HG03469 (cell line): Measurements from ENCODE around the gene ANKRD23.

Experiments
- ATAC-seq: cut with Tn5 transposase; IDR thresholded peaks from one replicate; pipeline ENCODE4 v1.9.1; 2021; ENCODE audit warnings: mild to moderate bottlenecking, moderate library complexity, moderate number of reproducible peaks; ENCODE audit not compliant: unreplicated experiment

Gene ANKRD23

GRCh38 chr2:96877631-96878092, 33.8 kb upstream of the ANKRD23 start:
- no peak for ATAC-seq

DNA sequence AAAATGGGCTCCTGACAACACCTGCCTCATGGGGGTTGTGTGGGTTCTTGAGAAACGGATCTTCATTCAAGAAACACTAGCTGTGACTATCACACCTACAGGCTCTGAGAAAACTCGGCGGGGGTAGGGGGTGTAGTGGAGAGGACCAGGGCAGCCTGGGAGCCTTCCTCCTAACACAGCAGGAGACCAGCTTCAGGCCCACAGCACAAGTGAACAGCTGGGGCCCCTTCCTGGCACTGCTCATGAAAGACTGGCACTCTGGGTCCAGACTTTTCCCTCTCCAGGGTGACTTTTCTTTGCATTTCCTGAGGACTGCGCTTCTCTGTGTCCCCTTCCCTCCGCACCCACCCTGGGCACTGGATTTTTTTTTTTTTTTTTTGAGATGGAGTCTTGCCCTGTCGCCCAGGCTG, 33.2 kb upstream of the ANKRD23 start:
- ATAC-seq: no peak

- no peak for ATAC-seq
Measured at GRCh38 chr2:96876269-96877041, 32.6 kb upstream of the ANKRD23 start.

DNA sequence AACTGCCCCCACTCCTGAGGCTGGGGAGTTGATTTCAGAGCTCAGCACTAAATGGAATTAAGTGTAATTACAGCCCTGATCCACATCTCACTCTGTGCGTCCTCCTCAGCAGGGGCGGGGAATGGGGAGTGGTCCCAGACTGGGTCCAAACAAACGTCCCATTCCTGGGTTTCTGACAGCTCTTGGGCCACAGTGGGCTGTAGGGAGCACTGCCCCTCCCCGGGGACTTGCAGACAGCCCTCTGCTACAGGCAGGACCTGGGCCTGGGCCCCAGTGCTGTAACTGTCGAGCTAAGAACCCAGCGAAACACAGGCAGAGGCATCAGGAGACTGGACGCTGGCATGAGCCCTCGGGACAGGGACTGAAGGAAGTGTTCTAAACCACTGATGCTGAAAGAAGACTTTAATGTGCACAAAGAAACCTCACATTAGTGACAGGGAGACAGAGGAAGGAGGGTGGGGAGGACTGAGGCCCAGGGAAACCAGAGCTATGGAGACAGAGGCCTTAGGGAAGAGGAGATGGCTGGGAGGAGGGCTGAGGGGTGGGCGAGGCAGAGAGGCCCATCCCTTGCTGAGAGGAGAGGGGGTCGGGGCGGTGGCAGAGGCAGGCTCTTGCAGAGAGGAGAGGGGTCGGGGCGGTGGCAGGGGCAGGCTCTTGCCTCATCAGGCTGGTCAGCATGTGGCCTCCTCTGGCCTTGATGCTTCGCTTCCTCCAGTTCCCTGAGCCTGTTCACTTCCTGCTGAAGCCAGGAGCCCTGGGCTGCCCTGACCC, 31.9 kb upstream of the ANKRD23 start:
- no peak for ATAC-seq

DNA sequence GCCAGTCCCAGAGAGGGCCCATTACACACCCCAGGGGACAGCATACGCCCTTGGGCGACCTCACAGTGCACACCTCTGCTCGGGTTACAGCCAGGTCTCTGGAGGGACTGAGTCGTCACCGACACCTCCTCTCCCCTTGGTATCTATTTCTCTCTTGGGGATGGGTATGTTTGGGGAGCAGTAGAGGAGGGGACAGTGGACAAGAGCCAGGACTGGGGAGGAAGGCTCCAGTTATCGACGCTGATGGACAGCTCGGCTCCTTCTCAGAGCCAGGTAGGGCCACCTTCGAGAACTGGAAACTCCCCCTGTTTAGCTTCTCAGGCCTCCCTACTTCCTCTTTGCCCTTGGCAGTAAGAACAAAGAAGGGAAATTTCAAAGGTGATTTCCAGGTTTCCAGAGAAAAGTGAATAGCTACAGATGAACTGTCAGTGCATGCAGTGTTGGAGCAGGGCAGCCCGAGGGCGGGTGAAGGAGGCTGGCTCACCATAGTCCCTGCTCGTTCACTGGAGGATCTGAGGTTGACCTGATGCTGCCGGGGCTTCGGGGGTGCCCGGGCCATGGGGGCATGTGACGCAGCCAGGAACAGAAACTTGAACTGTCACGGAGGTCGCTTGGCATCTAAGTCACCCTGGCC, 30.5 kb upstream of the ANKRD23 start:
- no peak for ATAC-seq

DNA sequence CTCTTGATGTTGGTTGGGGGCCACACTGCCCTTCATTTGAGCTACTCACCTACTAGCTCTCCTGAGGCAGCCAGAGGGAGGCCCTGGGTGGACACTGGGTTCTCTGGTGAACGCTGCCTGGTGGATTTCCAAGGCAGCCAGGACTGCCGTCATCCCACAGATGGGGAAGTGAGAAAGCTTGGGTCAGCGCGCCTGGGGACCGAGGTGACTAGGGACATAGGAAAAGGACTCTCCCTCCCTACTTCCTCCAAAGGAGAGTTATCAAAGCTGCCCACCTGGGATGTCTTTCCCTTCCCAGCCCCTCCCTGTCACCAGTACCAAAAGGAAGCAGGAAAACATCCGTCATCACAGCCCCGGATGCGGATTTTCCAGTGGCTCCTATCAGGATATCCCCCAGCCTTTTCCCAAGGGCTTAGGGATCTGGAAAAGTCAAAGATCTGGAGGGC, 29.9 kb upstream of the ANKRD23 start:
- ATAC-seq: no peak

DNA sequence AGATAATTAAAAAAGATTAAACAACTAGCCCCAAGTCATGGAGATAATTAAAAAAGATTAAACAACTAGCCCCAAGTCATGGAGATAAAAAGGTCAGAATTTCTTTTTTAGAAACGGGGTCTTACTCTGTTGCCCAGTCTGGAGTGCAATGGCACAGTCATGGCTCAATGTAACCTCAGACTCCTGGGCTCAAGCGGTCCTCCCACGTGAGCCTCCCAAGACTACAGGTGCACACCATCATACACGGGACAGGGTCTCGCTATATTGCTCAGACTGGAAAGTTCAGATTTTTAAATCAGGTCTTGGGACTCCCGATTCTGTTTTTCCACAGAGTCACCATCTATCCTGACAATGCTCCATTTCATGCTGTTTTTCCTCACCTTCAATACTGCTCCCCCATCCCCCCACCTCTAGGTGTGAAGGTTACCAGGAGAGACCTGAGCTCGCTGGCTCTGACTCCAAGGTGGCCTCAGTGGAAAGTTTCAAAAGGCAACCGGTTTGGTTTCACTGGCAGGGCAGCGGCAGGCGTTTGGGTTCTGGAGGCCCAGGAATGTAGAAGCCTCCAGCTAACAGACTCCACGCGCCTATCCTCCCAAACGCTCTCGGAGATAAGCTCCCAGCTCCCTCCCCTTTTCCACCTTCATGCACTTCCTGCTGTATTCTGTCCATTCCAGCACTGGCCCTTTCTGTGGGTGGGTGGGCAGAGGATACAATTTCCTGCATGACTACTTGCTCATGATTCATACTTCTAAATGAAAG, 28.9 kb upstream of the ANKRD23 start:
- ATAC-seq: no peak

GRCh38 chr2:96870626-96871255, 26.9 kb upstream of the ANKRD23 start:
- no peak for ATAC-seq

DNA sequence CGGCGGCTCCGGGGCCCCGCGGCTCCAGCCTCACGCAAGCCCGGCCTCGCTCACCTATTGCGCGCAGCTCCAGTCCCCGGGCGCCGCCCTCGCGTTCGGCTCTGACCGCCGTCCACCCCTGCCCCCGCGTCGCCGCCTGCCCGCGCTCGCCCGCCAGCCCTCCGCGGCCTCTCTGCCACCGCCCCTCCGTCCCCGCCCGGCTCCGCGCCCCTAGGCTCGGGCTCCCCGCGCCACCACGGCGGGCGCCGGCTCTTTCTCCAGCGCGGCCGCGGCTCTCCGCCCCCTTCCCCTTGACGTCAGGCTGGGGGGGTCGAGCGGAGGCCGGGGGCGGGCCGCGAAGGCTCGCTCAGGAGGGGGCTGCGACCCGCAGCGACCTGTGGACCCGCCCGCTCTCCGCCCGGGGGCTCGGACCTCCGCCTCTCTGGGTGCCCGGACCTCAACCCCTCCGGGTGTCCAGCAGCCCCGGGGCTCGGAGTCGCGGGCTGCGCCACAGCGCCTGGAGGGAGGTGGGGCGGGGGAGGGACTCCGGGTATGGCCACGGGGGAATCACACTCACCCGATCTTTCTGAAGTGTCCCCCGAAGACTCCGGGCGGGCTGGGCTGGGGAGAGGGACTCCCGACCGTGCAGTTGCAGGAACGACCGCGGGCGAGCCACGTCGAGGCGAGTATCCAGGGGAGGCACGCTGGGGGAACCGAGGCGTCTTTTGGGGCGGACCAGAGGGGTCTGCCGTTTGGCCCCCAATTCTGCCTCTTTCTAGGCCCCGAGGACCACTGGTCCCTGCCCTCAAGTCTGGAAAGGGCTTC, 26.2 kb upstream of the ANKRD23 start, which contains the start of gene SEMA4C:
Gene SEMA4C (minus strand): TSS at position 259 of the 804 bp plus-strand sequence. CDS start 2,194 bp downstream, outside the sequence.
- no peak for ATAC-seq

- ATAC-seq: no peak
Measured at GRCh38 chr2:96869281-96869821, 25.5 kb upstream of the ANKRD23 start.

GRCh38 chr2:96868555-96869280, 24.9 kb upstream of the ANKRD23 start:
- no peak for ATAC-seq

DNA sequence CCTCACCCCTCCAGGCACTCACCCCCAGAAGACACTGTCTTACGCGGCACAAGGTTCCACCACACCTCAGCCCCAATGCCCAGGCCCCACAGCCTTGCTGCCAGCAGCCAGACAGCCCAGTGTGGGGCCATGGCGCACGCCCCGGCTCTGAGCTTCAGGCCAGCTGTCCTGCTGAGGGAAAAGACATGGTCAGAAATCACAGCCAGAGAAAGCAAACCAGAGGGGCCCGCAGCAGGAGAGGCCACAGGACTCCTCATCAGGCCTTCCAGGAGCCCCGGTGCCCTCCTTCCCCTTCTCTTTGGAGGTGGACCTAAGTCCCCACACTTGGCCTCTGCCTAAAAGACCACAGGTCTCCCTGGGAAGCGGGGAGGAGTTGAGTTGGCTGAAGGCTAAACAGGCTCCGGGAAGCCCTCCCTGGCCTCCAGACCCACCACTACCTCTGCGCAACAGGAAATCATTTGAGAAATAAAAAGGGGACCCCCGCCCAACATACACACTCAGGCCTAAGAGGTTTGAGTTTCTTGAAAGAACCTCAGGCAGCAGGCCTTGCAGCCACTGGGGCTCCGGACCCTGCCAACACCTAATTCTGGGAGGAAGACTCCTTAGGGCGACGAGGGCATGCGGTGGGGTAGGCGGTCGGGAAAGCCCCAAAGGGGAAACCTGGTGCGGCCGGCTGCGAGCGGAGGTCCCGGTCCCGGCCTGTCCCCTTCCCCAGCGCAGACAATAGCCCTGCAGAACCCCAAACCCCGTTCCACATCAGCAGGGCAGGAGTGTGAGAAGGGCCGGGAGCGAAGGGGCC, 24.1 kb upstream of the ANKRD23 start:
- ATAC-seq: no peak

DNA sequence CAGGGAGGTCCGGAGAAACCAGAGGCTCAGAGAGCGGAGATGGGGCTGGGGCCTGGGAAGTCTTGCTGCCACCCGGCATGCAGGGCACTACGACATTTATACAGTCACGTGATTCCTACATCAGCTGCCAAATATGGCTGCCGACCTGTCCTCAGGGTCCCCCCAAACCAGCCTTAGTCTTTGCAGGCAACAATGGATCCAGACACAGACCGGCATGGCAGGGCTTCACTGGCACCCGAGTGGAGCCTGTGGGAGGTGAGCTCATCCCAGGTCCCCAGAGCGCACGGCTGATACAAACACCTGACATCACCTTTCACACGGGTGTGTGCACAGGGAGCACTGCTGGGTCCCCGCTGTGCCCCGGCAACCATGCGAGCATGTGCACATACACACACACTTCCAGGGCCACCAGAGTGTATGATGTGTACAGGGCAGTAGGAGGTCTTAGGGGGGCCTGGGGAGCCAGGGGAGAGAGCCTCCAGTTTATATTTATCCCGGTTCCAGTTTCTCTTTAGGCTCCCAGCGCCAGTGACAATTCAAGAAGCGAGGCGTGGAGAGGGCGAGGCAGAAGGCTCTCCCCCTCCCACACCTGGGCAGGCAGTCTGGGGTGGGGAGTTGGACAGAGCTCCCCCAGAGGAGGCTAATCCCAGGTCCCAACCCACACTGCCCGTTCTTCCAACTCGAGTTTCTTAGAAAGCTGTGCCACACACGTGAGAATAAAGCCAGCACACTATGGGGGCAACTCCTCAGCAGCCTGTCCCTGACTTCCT, 23.4 kb upstream of the ANKRD23 start:
- no peak for ATAC-seq

- ATAC-seq: no peak
Measured at GRCh38 chr2:96866586-96866985, 22.8 kb upstream of the ANKRD23 start.

DNA sequence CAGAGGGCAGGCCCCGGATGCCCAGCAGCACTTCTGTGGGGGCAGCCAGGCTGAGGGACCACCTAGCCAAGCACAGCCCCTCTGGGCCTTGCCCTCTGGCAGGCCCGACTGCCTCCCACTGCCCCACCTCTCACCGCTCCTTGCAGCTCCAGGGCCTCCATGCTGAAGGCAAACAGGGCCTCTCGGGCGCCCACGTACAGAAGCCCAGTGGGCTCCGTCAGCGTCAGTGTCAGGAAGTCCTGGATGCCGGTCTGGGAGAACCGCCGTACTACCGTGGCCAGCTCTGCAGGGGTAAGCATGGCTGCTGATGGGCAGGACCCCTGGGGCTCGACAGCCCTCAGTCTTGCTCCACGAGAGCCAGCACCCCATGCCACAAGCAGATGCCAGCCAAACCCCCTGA, 22.3 kb upstream of the ANKRD23 start:
- no peak for ATAC-seq

- no peak for ATAC-seq
Measured at GRCh38 chr2:96865654-96866053, 21.8 kb upstream of the ANKRD23 start.
